ENCODE measurements around the gene RRP8.

The RRP8 gene

GRCh38 chr11:6632116-6633073, 29.0 kb upstream of the RRP8 start:
- DNase-seq (ENCODE audit: low spot score) = no peak

GRCh38 chr11:6631361-6631890, 28.0 kb upstream of the RRP8 start:
- no peak for DNase-seq (ENCODE audit: low spot score)

GRCh38 chr11:6630632-6631291, 27.3 kb upstream of the RRP8 start:
- no peak for DNase-seq (ENCODE audit: low spot score)

GRCh38 chr11:6629892-6630631, 26.6 kb upstream of the RRP8 start:
- DNase-seq (ENCODE audit: low spot score) = no peak

GRCh38 chr11:6629573-6629891, 26.1 kb upstream of the RRP8 start:
- DNase-seq (ENCODE audit: low spot score) = no peak

- DNase-seq (ENCODE audit: low spot score) = no peak
Observed at GRCh38 chr11:6628526-6628925, 25.1 kb upstream of the RRP8 start.

- no peak for DNase-seq (ENCODE audit: low spot score)
Observed at GRCh38 chr11:6627762-6628241, 24.4 kb upstream of the RRP8 start.

- no peak for DNase-seq (ENCODE audit: low spot score)
Observed at GRCh38 chr11:6626971-6627761, 23.8 kb upstream of the RRP8 start.

GRCh38 chr11:6625832-6626420, 22.5 kb upstream of the RRP8 start:
- no peak for DNase-seq (ENCODE audit: low spot score)

GRCh38 chr11:6625156-6625831, 21.9 kb upstream of the RRP8 start:
- no peak for DNase-seq (ENCODE audit: low spot score)

GRCh38 chr11:6623391-6624363, 20.3 kb upstream of the RRP8 start:
- DNase-seq (ENCODE audit: low spot score) = no peak

- no peak for DNase-seq (ENCODE audit: low spot score)
Observed at GRCh38 chr11:6622261-6623171, 19.1 kb upstream of the RRP8 start.

GRCh38 chr11:6621711-6622211, 18.3 kb upstream of the RRP8 start:
- DNase-seq (ENCODE audit: low spot score) = no peak

GRCh38 chr11:6620636-6621035, 17.2 kb upstream of the RRP8 start:
- no peak for DNase-seq (ENCODE audit: low spot score)

- DNase-seq (ENCODE audit: low spot score) = peak; percentile 95
Observed at GRCh38 chr11:6619004-6619745, 15.8 kb upstream of the RRP8 start, which contains the start of gene TPP1. TPP1 (minus strand) TSS chr11:6619422; CDS start chr11:6619400, 22 bp downstream.

- DNase-seq (ENCODE audit: low spot score) = no peak
Observed at GRCh38 chr11:6618117-6619003, 14.9 kb upstream of the RRP8 start.
